ENCODE results near the gene STOX2.

The STOX2 gene

DNA sequence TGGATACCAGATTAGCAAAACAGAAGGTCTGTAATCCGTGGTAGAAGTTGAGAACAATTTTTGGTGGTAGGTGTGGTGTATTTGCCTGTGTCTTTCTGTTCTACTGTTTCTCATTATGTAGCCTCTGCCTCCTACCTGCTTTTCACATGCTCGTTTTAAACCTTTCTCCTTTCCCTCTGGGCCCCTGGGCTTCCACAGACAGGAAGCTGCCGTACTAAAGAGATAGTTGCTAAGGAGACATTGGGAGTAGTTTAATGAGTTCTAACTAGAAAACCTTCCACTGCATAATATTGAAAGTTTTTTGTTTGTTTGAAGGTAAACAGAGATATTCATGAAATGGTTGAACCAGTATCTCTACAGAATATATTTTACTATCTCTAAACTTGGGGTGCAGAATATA lies 107.8 kb downstream of the STOX2 start:
- DNase-seq (ENCODE audit: low read depth) = no peak
- no peak overlapping the region for H3K4me3 ChIP-seq (ENCODE audit: low read depth, low read length)
- TF ChIP-seq, protein P1, sequence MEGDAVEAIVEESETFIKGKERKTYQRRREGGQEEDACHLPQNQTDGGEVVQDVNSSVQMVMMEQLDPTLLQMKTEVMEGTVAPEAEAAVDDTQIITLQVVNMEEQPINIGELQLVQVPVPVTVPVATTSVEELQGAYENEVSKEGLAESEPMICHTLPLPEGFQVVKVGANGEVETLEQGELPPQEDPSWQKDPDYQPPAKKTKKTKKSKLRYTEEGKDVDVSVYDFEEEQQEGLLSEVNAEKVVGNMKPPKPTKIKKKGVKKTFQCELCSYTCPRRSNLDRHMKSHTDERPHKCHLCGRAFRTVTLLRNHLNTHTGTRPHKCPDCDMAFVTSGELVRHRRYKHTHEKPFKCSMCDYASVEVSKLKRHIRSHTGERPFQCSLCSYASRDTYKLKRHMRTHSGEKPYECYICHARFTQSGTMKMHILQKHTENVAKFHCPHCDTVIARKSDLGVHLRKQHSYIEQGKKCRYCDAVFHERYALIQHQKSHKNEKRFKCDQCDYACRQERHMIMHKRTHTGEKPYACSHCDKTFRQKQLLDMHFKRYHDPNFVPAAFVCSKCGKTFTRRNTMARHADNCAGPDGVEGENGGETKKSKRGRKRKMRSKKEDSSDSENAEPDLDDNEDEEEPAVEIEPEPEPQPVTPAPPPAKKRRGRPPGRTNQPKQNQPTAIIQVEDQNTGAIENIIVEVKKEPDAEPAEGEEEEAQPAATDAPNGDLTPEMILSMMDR (IDR thresholded peaks at IDR 0.05; ENCODE audit: control insufficient read depth, extremely low read depth, insufficient read depth) = no peak

- no peak overlapping the region for H3K4me3 ChIP-seq (ENCODE audit: low read depth, low read length)
- TF ChIP-seq, protein P1 (IDR thresholded peaks at IDR 0.05; ENCODE audit: control insufficient read depth, extremely low read depth, insufficient read depth) = no peak
- DNase-seq (ENCODE audit: low read depth) = peak; percentile 76
Measured at GRCh38 chr4:184014301-184014700, 109.2 kb downstream of the STOX2 start.

DNA sequence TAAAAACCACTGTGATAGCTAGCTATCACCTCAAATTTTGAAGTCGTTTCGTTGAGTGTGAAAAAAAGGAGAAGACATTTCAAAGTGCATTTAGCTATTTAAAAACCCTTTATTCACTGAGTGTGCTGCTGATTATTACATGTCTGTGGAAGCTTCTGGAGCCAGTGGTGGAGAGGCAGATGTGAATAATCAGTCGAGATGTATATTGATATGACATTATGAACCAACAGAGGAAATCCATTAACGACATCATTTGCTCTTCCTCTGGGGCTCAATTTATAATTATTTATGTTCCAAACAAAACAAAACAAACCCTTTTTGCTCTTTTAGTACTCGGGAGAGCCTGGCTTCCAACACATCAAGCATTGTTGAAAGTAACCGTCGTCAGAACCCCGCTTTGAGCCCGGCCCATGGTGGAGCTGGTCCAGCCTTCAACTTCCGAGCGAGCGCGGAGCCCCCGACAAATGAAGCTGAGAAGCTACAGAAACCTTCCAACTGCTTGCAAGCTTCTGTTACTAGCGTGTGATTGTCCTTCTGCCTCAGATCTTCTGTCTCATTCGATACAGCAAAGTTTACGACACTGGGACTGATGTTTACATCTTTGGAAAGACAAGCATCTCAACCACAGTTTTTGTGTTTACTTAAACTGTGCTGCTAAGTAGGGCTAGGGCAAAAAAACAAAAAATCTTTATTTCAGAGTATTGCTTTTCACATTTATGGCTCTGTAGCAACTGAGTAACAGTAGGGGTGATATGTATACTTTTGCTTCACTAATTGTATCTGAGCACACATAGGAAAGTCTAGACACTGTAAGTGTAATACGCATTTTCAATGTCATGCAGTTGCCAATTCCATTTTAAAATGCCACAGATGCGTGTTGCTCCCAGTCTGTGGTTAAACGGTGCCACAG lies 111.9 kb downstream of the STOX2 start:
- TF ChIP-seq, protein P1 (IDR thresholded peaks at IDR 0.05; ENCODE audit: control insufficient read depth, extremely low read depth, insufficient read depth) = no peak
- H3K4me3 ChIP-seq (ENCODE audit: low read depth, low read length) = no peak overlapping the region
- DNase-seq (ENCODE audit: low read depth) = no peak

DNA sequence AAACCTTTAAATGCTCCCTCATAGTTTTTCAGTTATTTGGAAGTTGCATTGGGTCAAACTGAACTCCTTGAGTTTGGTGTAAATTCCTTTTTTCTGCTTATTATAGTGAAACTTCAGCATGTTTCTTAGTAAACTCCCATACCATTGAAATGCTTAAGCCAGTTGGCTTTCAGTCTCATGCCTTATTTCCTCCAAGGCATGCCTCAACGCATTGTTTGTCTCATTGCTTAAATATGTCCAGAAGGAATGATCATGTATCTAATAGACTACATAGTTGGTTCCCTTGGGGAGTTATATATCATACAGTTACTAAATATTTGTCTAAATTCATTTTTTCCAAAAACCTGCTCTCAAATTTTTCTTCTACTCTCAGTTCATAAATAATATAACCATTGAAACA lies 114.0 kb downstream of the STOX2 start:
- no peak overlapping the region for H3K4me3 ChIP-seq (ENCODE audit: low read depth, low read length)
- TF ChIP-seq, protein P1 (IDR thresholded peaks at IDR 0.05; ENCODE audit: control insufficient read depth, extremely low read depth, insufficient read depth) = no peak
- no peak for DNase-seq (ENCODE audit: low read depth)

GRCh38 chr4:184019667-184020623 lies 114.8 kb downstream of the STOX2 start:
- TF ChIP-seq, protein P1 (IDR thresholded peaks at IDR 0.05; ENCODE audit: control insufficient read depth, extremely low read depth, insufficient read depth) = no peak
- no peak overlapping the region for H3K4me3 ChIP-seq (ENCODE audit: low read depth, low read length)
- no peak for DNase-seq (ENCODE audit: low read depth)

DNA sequence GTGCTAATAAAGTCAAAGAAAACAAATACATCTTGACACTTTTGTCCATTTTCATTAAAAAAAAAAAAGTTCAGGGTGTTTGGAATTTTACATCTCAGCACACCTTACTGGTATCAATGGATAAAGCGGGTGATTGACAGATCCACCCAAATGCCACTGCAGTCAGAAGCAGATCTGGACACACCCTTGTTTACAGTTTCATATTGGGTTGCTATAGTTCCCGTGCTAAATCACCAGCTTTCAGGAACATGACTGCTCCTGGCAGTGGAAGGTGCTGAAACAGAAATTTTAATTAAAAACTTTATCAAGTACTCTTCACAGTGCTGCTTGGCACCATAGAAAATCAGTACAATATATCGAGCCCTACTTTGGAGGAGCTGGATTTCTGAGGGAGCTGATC lies 116.3 kb downstream of the STOX2 start:
- TF ChIP-seq, protein P1 (IDR thresholded peaks at IDR 0.05; ENCODE audit: control insufficient read depth, extremely low read depth, insufficient read depth) = no peak
- no peak for DNase-seq (ENCODE audit: low read depth)
- no peak overlapping the region for H3K4me3 ChIP-seq (ENCODE audit: low read depth, low read length)
